Fibroblast of skin of left quadriceps (primary cell): ENCODE data around the gene CIC.
A peak's percentile ranks its signal among the peaks of the same experiment; 100 is the strongest.

Experiments
- DNase-seq, 2 experiments: peaks; one replicate each; pipeline ENCODE4 v3.0.0-alpha.2; 2013; ENCODE audit warnings: low read depth in 2 of 2

Gene CIC

GRCh38 chr19:42268704-42269477, at the start of gene CIC:
Gene CIC (plus strand): TSS chr19:42269252. CDS start chr19:42271784, 2,532 bp downstream.
- DNase-seq: peak; percentile 100

DNA sequence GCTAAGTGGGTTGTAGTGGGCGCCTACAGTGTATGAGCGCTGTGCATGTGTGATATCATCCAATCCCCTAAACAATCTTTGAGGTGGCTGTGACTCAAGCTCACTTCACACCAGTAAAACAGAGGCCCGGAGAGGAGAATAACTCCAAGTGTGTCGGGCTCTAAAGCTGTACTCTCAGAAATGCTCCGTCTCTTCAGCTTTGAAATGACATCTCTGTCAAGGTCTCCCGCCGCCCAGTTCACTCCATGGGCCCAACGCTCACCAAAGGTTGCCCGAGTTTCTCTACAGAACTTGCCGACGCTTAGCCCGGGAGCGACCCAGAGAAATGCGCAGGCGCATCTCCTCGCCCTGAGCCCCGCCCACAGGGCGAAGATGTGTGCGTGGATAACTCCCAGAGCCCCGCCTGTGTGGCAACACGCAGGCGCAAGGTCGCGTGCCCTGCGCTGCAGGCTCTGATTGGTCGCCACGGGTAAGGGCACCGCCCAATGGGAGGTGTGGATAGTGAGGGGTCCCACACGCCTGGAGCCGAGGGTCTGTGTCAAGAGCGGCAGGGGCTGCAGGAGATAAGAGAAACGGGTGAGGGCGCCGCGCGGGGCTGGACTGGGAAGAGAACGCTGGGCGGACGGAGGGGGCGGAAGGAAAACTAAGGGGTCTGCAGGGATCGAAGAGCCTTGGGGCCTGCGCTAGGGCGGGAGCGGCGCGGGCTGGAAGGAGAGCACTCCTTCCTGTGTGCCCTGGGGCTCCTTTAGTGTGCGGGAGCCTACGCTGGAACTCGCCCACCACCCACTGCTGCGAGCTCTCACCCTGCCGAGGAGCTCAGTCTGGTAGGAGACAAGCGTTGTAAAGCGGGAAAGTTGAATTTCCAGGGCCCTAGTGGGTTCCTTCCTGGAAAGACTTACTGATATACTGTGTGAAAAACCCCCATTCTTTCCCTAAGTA, 49.0 kb upstream of the CIC start, which contains the start of gene ZNF526:
TSS of gene ZNF526 (plus strand) at position 501 of the 939 bp plus-strand sequence. CDS start 4,092 bp downstream, outside the sequence.
- DNase-seq: peak; percentile 92 to 94

DNA sequence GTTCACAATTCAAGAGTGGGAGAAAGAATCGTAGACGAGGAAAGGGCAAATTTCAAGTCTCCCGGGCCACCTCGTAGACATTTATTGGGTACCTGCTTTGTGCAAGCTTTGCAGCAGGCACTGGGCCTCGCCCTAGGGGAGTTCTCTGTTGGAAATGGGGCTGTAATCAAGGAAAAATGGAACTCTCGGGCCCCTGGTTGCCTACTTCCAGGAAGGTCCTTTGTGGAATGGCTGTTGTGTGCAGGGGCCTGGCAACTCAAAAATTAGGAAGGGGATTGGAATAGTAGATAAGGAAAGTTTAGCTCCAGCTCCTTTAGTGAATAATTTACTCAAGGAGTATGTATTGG, 48.3 kb upstream of the CIC start:
- DNase-seq: no peak

- no peak for DNase-seq
These were observed 43.9 kb upstream of the CIC start for GRCh38 chr19:42224940-42225717.

- no peak for DNase-seq
These were observed 43.2 kb upstream of the CIC start for GRCh38 chr19:42225718-42226292.

- DNase-seq: no peak
These were observed 42.2 kb upstream of the CIC start for GRCh38 chr19:42226886-42227285.

- DNase-seq: no peak
These were observed 40.4 kb upstream of the CIC start for GRCh38 chr19:42228641-42229040.

DNA sequence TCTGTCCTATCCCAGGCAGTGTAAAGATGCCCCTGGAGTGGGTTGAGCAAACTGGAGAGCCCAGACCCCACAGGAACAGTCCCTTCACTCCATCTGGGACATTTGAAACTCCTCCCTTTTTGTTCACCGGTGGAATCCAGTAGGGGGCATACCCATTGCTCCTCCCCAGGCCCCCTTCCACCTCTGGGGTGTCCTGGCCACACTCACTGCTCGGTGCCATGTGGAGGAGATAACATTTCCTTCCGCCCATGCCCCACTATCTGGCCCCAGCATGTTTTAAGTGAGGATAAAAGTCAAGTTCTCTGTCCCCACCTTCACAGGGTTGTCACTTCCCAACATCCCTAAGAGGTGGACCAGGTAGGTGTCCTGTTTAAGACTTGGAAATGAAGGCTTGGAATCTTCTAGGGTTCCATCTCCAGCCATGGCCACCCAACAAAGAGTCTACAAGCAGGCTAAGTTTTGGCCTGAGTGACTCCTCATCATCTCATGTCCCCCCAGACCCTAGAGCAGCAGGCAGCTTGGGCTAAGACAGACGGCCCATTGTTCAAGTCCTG, 39.7 kb upstream of the CIC start:
- no peak for DNase-seq

- no peak for DNase-seq
These were observed 39.1 kb upstream of the CIC start for GRCh38 chr19:42229855-42230351.

DNA sequence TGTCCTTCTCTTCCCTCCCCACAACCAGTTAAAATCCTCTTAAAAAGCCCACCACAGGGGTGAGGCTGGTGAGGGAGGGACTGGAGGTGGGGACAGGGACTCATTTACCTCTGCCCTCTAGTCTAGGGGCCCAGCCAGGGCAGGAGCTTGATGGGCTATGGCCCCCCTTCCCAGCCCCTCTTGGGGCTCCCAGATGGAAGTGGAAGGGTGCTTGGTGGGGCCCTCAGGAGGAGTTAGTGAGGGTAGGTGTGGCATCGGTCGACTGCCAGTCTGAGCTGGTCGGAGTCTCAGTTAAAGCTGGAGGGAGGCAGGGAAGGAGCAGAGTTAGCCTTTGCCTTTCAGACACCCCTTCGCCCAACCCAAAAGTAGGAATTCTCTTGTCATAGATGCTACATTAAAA, 38.5 kb upstream of the CIC start:
- no peak for DNase-seq

- no peak for DNase-seq
These were observed 36.6 kb upstream of the CIC start for GRCh38 chr19:42232435-42232834.

- no peak for DNase-seq
These were observed 35.9 kb upstream of the CIC start for GRCh38 chr19:42233106-42233505.

GRCh38 chr19:42233678-42234292, 35.3 kb upstream of the CIC start:
- no peak for DNase-seq

GRCh38 chr19:42234364-42234763, 34.7 kb upstream of the CIC start:
- DNase-seq: no peak

DNA sequence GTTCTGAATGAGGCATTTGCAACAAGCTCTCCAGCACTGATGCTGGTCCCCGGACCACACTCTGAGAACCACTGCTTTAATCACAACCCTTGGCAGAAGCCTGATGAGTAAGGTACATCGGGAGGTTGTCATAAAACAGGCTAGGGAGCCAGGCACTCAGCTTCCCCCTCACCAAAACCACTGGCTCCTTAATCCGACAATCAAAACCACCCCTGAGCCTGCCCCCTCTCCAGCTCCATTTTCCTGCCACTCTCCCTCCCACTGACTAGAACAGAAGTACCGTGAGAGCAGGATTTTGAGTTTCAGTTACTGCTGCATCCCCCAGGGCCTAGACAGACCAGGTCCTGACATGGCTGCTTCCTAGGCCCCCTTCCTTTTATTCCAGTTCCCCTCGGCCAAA, 33.9 kb upstream of the CIC start:
- DNase-seq: no peak

DNA sequence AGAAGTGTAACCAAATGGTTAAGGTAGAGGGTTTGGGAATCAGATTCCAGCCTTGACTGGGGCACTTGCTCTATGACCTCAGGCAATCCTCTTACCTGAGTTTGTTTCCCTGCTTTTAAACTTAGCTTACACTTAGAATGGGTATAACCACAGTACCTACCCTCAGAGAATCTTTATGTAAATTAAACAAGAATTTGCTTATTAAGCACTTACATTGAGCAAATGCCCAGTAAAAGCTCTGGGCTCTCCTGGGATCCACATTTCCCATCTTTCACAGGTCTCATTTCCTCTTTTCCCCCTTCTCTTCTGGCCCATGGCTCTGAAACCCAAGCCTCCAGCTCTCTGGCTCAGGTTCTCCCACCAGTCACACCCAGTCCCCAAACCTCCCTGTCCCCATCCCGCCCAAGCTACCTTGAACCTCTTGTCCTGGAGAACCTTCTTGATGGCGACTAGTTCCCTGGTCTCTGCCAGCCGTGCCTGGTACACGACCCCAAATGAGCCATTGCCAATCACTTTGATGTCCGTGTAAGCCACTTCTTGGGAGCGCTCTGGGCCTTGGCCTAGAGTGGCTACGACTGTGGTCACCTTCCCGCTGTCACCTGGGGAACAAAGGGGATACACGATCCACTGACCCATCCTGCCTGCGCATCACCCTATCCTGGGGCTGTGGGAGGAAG, 29.4 kb upstream of the CIC start:
- DNase-seq: no peak

DNA sequence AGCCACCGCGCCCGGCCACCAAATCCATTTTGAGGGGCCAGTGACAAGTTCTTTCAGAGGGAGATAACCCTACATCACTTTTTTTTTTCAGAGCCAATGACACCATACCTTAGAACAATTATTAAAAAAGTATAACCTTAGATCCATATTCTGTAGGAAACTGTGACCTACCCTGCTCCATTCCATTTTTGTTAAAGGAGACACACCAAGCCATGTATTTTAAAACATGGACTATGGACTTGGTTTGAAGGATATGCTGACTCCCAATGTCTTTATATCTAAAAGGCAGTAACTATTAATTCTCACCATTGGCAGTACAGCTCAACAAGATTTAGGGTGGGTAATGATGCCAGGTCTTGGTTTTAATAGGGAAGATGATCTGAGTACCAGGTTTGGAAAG, 27.8 kb upstream of the CIC start:
- DNase-seq: no peak

DNA sequence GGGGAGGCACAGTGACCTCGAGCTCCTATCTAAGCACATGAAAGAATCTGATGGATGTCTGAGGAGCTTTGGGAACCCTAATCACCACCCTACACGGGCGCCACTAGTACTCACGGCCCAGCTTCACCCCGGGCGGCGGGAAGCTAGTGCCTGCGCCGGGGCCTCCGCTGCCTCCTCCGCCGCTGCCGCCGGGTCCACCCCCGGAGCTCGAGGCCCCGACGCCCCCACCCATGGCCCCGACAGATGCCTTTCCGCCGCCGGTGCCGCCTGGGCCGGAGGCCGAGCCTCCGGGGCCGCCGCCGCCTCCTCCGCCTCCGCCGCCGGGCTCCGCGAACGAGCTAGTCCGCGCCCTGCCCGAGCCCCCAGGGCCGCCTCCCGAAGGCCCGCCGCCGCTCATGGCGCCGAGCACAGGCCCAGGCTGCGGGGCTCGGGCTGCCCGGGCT, 27.0 kb upstream of the CIC start:
- no peak for DNase-seq

GRCh38 chr19:42242512-42243409, 26.3 kb upstream of the CIC start, which contains the start of gene GSK3A:
Gene GSK3A (minus strand): TSS chr19:42242602. CDS start chr19:42242465, 137 bp downstream.
- peak; percentile 99 for DNase-seq
